ENCODE results near the gene SCARB1. TPM values are rescaled to one million over a fixed set of nuclear protein-coding genes. Genes with fewer than 3 reads are reported as not detected.

The SCARB1 gene
- total RNA-seq, 4 donors from 2014 or later, result 33.7 to 252 (median 43.6) TPM

DNA sequence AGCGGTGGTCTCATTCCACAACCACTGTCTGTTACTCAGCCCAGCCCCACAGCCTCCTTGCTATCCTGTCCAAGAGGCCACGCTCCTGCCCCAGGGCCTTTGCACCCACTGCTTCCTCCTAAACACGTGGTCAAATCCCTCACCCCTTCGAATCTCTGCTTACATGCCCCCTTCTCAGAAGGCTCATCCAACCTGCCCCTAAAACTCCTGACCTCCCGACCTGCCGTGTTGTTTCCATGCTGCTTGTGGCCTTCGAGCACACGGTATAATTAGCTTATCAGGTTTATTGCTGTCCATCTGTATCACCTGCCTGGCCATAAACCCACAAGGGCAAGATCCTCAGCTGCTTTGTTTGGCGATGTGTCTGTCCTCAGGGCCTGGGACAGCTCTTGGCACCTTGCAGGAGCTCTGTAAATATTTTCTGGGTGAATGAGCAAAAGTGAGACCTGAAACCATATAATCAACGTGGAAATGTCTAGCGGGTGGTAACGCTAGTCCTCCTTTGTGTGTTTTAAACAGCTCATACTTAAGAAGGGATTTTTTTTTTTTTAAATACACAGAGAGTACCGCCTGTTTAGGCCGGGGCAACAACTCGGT lies 36.0 kb downstream of the SCARB1 start:
- Histone ChIP-seq H3K27ac (peak overlapping the region; percentile 54 to 73 (median 68)), H3K9me3 (no peaks in the 10 kb centered on the region), H3K27me3 (no peaks in the 10 kb centered on the region), H3K36me3 (no peaks in the 10 kb centered on the region), H3K4me3 (no peak overlapping the region), H3K4me1 (peaks cover 2 to 19% (median 16%) of the 10 kb centered on the region in 4 donors)
- in situ Hi-C loops (cut with MboI; ENCODE audit: low pct_ligation_motif_present in 1 of 4, low pct_unique_long_range_greater_than_20kb in 1 of 4, low sequenced_read_pairs in 3 of 4) (no loop called here), intact Hi-C loops (cut with DNase I; ENCODE audit: low total_unique reads) (no loop called here)
- WGBS, 2 donors (ENCODE audit: low coverage in 1 of 2), result 46% methylated on average over 15 of the region's 15 CpGs; no CpG with 5 or more reads in 1 of the 2 donors
- TF ChIP-seq EP300 (IDR thresholded peaks at IDR 0.05; ENCODE audit: low read depth) (no peak), POLR2A (IDR thresholded peaks at IDR 0.05) (no peak), POLR2AphosphoS5 (IDR thresholded peaks at IDR 0.05) (no peak)
- TF ChIP-seq, protein P1, sequence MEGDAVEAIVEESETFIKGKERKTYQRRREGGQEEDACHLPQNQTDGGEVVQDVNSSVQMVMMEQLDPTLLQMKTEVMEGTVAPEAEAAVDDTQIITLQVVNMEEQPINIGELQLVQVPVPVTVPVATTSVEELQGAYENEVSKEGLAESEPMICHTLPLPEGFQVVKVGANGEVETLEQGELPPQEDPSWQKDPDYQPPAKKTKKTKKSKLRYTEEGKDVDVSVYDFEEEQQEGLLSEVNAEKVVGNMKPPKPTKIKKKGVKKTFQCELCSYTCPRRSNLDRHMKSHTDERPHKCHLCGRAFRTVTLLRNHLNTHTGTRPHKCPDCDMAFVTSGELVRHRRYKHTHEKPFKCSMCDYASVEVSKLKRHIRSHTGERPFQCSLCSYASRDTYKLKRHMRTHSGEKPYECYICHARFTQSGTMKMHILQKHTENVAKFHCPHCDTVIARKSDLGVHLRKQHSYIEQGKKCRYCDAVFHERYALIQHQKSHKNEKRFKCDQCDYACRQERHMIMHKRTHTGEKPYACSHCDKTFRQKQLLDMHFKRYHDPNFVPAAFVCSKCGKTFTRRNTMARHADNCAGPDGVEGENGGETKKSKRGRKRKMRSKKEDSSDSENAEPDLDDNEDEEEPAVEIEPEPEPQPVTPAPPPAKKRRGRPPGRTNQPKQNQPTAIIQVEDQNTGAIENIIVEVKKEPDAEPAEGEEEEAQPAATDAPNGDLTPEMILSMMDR (IDR thresholded peaks at IDR 0.05), result no peak
- peak; percentile 60 for DNase-seq

GRCh38 chr12:124824195-124824594 lies 39.5 kb downstream of the SCARB1 start:
- intact Hi-C loops (cut with DNase I; ENCODE audit: low total_unique reads) (no loop called here), in situ Hi-C loops (cut with MboI; ENCODE audit: low pct_ligation_motif_present in 1 of 4, low pct_unique_long_range_greater_than_20kb in 1 of 4, low sequenced_read_pairs in 3 of 4) (no loop called here)
- TF ChIP-seq EP300 (IDR thresholded peaks at IDR 0.05; ENCODE audit: low read depth) (no peak), POLR2AphosphoS5 (IDR thresholded peaks at IDR 0.05) (no peak), POLR2A (IDR thresholded peaks at IDR 0.05) (no peak)
- TF ChIP-seq, protein P1 (IDR thresholded peaks at IDR 0.05), result no peak
- Histone ChIP-seq H3K27me3 (no peaks in the 10 kb centered on the region), H3K4me1 (peaks cover 2 to 16% (median 13%) of the 10 kb centered on the region in 4 donors), H3K9me3 (no peaks in the 10 kb centered on the region), H3K4me3 (no peak overlapping the region), H3K27ac (no peak overlapping the region), H3K36me3 (no peaks in the 10 kb centered on the region)
- 83 to 88% methylated on average over 7 to 8 of the region's 8 CpGs for WGBS, 2 donors (ENCODE audit: low coverage in 1 of 2)
- no peak for DNase-seq

DNA sequence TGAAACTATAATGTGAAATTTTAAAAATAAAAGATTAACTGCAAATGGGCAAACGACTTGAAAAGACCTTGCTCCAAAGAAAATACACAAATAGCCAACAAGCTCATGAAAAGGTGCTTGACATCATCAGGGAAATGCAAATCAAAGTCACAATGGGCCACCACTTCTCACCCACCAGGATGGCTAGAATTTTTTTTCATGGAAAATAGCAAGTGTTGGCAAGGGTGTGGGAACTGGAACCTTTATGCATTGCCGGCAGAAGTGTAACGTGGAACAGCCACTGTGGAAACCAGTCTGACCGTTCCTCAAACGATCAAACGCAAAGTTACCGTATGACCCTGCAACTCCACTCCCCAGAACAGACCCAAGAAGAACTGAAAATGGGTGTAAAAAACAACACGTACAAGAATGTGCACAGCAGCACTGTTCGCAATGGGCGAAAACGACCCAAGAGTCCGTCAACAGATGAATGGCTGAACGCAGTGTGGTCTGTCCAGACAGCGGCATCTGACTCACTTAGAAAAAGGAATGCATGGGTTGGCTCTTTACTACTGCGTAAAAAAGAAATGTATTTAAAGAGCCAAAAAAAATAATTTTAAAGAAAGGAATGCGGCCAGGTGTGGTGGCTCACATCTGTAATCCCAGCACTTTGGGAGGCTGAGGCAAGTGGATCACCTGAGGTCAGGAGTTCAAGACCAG lies 40.2 kb downstream of the SCARB1 start:
- TF ChIP-seq POLR2A (IDR thresholded peaks at IDR 0.05) (no peak), EP300 (IDR thresholded peaks at IDR 0.05; ENCODE audit: low read depth) (no peak), POLR2AphosphoS5 (IDR thresholded peaks at IDR 0.05) (no peak)
- TF ChIP-seq, protein P1 (IDR thresholded peaks at IDR 0.05), result no peak
- intact Hi-C loops (cut with DNase I; ENCODE audit: low total_unique reads), result no loop called here
- Histone ChIP-seq H3K36me3 (no peaks in the 10 kb centered on the region), H3K4me3 (no peak overlapping the region), H3K27me3 (no peaks in the 10 kb centered on the region), H3K27ac (no peak overlapping the region), H3K9me3 (no peaks in the 10 kb centered on the region), H3K4me1 (peaks cover 0 to 9% (median 6%) of the 10 kb centered on the region in 4 donors)
- DNase-seq, result no peak
- 87 to 92% methylated on average over 15 to 16 of the region's 16 CpGs for WGBS, 2 donors (ENCODE audit: low coverage in 1 of 2)
- in situ Hi-C loops (cut with MboI; ENCODE audit: low pct_ligation_motif_present in 1 of 4, low pct_unique_long_range_greater_than_20kb in 1 of 4, low sequenced_read_pairs in 3 of 4), result no loop called here

DNA sequence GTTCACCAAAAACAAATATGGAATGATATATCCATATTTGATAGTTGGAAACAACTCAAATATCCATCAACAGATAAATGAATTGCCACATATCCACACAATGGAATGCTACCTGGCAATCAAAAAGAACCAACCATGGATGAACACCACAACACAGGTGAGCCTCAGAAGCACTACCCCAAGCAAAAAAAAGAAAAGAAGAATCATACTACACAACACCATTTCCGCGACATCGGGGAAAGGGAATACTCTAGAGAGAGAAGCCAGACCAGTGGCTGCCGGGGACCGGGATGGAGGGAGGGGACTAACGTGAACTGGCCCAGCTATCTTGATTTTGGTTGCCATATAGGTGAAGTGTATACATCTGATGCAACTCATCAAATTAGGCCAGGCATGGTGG lies 41.4 kb downstream of the SCARB1 start:
- no peak for DNase-seq
- Histone ChIP-seq H3K27ac (no peak overlapping the region), H3K4me1 (no peaks in the 10 kb centered on the region), H3K9me3 (no peaks in the 10 kb centered on the region), H3K4me3 (no peak overlapping the region), H3K27me3 (no peaks in the 10 kb centered on the region), H3K36me3 (no peaks in the 10 kb centered on the region)
- in situ Hi-C loops (cut with MboI; ENCODE audit: low pct_ligation_motif_present in 1 of 4, low pct_unique_long_range_greater_than_20kb in 1 of 4, low sequenced_read_pairs in 3 of 4), result no loop called here
- WGBS, 2 donors (ENCODE audit: low coverage in 1 of 2), result 95% methylated on average over 6 of the region's 6 CpGs; no CpG with 5 or more reads in 1 of the 2 donors
- intact Hi-C loops (cut with DNase I; ENCODE audit: low total_unique reads), result no loop called here
- TF ChIP-seq EP300 (IDR thresholded peaks at IDR 0.05; ENCODE audit: low read depth), result no peak
- no peak for TF ChIP-seq POLR2AphosphoS5 (IDR thresholded peaks at IDR 0.05)
- TF ChIP-seq, protein P1 (IDR thresholded peaks at IDR 0.05), result no peak
- no peak for TF ChIP-seq POLR2A (IDR thresholded peaks at IDR 0.05)
